ENCODE data around the gene NBR1.
"Not testable (repeated sequence)": the region's sequence is repeated elsewhere in the genome, so short reads cannot be mapped to it uniquely, and the experiment has no call there.

The NBR1 gene

DNA sequence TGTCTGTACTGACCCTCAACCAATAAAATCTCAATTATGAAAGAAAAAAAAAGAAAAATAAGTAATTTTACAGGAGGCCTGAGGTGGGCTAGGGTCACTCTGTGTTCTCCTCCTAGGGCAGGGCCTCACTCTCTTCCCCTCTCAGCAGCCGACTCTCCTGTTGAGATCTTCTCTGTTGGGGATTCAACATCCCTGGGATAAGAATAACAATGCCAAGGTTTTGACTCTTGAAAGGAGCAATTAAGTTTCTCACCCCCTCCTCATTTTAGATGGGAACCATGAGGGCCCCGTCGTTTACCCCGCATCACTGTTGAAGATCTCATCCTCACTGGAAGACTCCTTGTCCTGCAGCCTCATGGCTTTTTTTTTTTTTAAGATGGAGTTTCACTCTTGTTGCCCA is 24.4 kb upstream of the NBR1 start:
- Histone ChIP-seq H3K9ac (ENCODE audit: insufficient read length) (no peak overlapping the region), H3K4me3 (no peak overlapping the region), H3K9me3 (ENCODE audit: low read depth, low read length) (no peaks in the 10 kb centered on the region), H3K27ac (no peak overlapping the region), H3K36me3 (ENCODE audit: insufficient read depth, low read length) (no peaks in the 10 kb centered on the region)
- TF ChIP-seq POLR2AphosphoS5 (IDR thresholded peaks at IDR 0.05; ENCODE audit: borderline replicate concordance, low read depth, low read length), result no peak
- no peak for TF ChIP-seq FOXP2 (optimal IDR thresholded peaks at IDR 0.05; ENCODE audit: control extremely low read depth, extremely low read length, insufficient read depth)
- TF ChIP-seq EZH2 (IDR thresholded peaks at IDR 0.05), result no peak
- no peak for DNase-seq (ENCODE audit: low read depth, low spot score)

DNA sequence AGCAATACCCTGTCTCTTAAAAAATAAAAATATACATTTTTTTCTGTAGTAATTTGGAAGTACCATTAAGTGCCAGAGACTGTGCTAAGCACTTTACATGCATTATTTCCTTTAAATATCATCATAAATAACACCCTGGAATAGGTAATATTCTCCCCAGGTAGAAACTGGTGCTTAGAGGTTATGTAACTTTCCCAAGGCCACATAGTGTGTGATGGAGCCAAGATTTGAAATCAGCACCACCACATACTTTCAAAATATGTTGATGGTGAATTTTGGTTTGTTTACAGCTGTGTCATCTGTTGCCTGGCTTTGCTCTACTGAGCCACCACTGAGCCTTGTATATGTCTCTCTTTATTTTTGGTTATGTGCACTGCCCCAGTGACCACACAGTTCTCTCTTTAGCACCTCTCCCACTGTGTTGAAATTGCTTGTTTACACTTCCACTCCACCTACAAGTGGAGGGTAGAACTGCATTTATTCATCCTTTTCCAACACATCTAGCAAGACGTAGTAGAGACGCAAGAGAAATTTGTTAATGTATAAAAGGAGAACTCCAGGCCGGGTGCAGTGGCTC is 19.0 kb upstream of the NBR1 start:
- Histone ChIP-seq H3K27ac (no peak overlapping the region), H3K9me3 (ENCODE audit: low read depth, low read length) (no peaks in the 10 kb centered on the region), H3K36me3 (ENCODE audit: insufficient read depth, low read length) (no peaks in the 10 kb centered on the region), H3K9ac (ENCODE audit: insufficient read length) (no peak overlapping the region), H3K4me3 (no peak overlapping the region)
- no peak for DNase-seq (ENCODE audit: low read depth, low spot score)
- TF ChIP-seq FOXP2 (optimal IDR thresholded peaks at IDR 0.05; ENCODE audit: control extremely low read depth, extremely low read length, insufficient read depth) (no peak), POLR2AphosphoS5 (IDR thresholded peaks at IDR 0.05; ENCODE audit: borderline replicate concordance, low read depth, low read length) (no peak), EZH2 (IDR thresholded peaks at IDR 0.05) (no peak)

DNA sequence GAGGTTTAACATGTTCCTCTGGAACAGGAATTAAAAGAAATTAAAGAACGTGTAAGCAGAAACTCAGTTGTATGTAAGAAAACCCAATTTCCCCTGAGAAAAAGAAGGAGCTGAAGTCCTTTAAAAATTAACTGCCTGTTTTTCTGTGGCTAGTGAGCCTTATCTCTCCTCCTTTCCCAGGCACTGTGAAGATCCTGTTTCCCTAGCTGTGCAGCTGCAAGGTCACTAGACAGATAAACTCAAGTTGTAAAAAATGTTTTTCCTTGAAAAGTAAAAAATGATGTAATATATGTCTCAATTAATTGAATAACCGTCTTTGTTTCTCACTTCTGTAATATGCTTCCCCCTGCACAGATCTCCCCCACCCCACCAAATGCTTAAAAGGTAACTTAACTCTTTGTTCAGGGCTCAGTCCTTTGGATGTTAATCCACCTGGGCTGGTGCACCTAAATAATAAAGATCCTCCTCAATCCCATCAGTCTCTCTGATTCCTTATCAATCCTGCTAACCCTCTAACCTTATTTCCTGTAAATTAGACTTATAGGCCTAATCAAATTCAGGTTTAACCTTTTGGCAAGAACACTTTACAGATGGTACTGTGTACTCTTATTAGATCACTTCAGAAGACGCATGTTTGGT is 17.7 kb upstream of the NBR1 start:
- H3K4me3 ChIP-seq; H3K9ac ChIP-seq (ENCODE audit: insufficient read length); H3K36me3 ChIP-seq (ENCODE audit: insufficient read depth, low read length); DNase-seq (ENCODE audit: low read depth, low spot score); H3K9me3 ChIP-seq (ENCODE audit: low read depth, low read length); H3K27ac ChIP-seq: not testable (repeated sequence)

DNA sequence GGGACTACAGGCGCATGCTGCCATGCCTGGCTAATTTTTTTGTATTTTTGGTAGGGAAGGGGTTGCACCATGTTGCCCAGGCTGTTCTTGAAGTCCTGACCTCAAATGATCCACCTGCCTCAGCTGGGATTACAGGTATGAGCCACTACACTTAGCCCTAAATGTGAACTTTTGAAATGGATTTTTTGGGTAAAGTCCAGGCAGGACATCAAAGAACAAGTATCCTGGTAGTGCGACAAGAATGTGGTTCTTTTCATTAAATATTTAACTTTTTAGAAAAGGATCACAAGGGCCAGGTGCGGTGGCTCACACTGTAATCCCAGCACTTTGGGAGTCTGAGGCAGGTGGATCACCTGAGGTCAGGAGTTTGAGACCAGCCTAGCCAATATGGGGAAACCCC is 15.3 kb upstream of the NBR1 start:
- Histone ChIP-seq H3K27ac (no peak overlapping the region), H3K4me3 (no peak overlapping the region), H3K9me3 (ENCODE audit: low read depth, low read length) (no peaks in the 10 kb centered on the region), H3K9ac (ENCODE audit: insufficient read length) (no peak overlapping the region), H3K36me3 (ENCODE audit: insufficient read depth, low read length) (no peaks in the 10 kb centered on the region)
- TF ChIP-seq FOXP2 (optimal IDR thresholded peaks at IDR 0.05; ENCODE audit: control extremely low read depth, extremely low read length, insufficient read depth), result no peak
- no peak for TF ChIP-seq EZH2 (IDR thresholded peaks at IDR 0.05)
- no peak for DNase-seq (ENCODE audit: low read depth, low spot score)

DNA sequence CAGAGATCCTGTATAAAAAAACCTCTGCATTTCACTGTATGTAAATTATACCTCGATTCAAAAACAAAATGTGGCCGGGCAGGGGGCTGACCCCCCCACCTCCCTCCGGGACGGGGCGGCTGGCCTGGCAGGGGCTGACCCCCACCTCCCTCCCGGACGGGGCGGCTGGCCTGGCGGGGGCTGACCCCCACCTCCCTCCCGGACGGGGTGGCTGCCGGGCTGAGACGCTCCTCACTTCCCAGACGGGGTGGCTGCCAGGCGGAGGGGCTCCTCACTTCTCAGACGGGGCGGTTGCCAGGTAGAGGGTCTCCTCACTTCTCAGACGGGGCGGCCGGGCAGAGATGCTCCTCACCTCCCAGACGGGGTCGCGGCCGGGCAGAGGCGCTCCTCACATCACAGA is 11.8 kb upstream of the NBR1 start:
- H3K27ac ChIP-seq, result not testable (repeated sequence)

DNA sequence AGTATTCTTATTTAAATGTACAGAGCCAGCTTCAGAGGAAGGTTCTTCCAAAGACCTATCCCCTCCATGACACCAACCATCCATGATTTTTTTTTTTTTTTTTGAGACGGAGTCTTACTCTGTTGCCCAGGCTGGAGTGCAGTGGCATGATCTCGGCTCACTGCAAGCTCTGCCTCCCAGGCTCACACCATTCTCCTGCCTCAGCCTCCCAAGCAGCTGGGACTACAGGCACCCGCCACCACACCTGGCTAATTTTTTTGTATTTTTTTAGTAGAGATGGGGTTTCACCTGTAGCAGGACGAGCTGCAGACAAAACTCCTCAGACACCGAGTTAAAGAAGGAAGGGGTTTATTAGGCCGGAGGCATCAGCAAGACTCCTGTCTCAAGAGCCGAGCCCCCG is 11.1 kb upstream of the NBR1 start:
- DNase-seq (ENCODE audit: low read depth, low spot score); H3K9me3 ChIP-seq (ENCODE audit: low read depth, low read length); H3K4me3 ChIP-seq; H3K27ac ChIP-seq; H3K36me3 ChIP-seq (ENCODE audit: insufficient read depth, low read length); H3K9ac ChIP-seq (ENCODE audit: insufficient read length): not testable (repeated sequence)

More for the DNA sequence above, 11.8 kb upstream of the NBR1 start:
- H3K4me3 ChIP-seq; H3K9ac ChIP-seq (ENCODE audit: insufficient read length); H3K36me3 ChIP-seq (ENCODE audit: insufficient read depth, low read length); H3K9me3 ChIP-seq (ENCODE audit: low read depth, low read length); DNase-seq (ENCODE audit: low read depth, low spot score): not testable (repeated sequence)

DNA sequence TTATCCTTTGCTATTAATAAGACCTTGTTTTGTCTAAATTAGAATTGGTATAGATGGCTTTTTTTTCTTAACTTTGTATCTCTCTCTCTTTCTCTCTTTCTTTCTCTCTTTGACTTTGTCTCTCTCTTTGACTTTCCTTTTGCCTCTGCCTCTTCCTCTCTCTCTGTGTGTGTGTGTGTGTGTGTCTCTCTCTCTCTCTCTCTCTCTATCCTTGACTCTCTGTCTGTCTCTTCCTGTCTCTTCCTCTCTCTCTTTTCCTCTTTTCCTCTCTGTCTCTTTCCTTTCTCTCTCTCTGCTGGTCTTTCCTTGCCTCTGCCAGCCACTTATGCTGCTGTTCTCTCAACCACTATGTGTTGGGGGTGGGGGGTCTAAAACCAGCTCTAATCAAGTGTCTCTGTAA is 5.0 kb upstream of the NBR1 start:
- H3K27ac ChIP-seq, result not testable (repeated sequence)

DNA sequence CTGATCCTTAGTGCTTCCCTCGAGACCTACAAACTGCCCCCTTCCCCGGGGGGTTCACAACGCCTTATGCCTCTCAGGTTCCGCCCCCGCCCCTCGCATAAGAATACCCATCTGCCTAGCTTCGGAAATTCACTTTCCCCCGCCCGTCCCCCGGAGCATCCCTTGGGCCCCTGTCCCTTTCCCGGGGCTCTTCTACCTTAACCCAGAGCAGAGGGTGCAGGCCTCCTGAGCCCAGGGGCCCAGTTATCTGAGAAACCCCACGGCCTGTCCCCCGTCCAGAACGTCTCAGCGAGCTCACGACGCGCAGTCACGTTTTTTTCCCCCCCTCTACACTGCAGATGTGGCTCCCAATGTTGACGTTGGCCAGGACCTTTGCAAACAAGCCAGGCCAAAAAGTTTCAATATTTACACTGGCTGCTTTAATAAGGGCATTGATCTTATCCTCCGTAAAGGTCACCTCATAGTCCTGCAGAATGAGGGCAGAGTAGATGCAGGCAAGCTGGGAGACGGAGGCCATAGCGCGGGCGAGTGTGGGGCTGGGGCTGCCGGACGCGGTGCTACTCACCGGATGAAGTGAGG is 1.4 kb upstream of the NBR1 start:
- H3K36me3 ChIP-seq (ENCODE audit: insufficient read depth, low read length), result no peaks in the 10 kb centered on the region
- no peak overlapping the region for H3K27ac ChIP-seq
- no peak for TF ChIP-seq POLR2AphosphoS5 (IDR thresholded peaks at IDR 0.05; ENCODE audit: borderline replicate concordance, low read depth, low read length)
- no peak for TF ChIP-seq EZH2 (IDR thresholded peaks at IDR 0.05)
- TF ChIP-seq FOXP2 (optimal IDR thresholded peaks at IDR 0.05; ENCODE audit: control extremely low read depth, extremely low read length, insufficient read depth), result no peak
- no peak for DNase-seq (ENCODE audit: low read depth, low spot score)
- H3K9me3 ChIP-seq (ENCODE audit: low read depth, low read length), result no peaks in the 10 kb centered on the region
- H3K4me3 ChIP-seq, result peak overlapping the region; percentile 95
- peak overlapping the region; percentile 73 for H3K9ac ChIP-seq (ENCODE audit: insufficient read length)

More for the DNA sequence above, 5.0 kb upstream of the NBR1 start:
- H3K9ac ChIP-seq (ENCODE audit: insufficient read length); DNase-seq (ENCODE audit: low read depth, low spot score); H3K4me3 ChIP-seq; H3K9me3 ChIP-seq (ENCODE audit: low read depth, low read length); H3K36me3 ChIP-seq (ENCODE audit: insufficient read depth, low read length): not testable (repeated sequence)

DNA sequence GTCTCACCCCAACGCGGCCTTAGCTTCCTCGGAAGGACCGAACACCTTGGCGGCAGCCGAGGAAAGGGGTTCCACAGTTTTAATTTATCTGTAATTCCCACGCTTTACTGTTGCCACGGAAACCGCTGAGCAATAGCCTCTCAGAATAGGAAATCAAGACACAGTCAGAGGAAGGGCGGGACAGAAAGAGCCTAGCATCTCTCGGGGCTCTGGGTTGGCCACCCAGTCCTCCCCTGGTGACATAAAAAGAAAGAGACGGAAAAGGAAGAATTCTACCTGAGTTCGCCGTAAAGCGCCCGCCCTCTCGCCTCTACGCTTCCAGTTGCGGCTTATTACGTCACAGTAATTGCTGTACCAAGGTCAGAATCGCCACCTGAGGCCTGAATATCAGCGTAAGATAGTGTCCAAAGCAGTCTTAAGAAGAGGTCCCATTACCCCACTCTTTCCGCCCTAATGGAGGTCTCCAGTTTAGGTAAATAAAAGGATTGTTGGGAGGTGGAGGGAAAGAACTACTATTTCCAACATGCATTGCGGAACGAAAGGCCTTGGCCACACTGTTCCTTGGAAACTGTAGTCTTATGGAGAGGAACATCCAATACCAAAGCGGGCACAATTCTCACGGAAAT is 761 bp upstream of the NBR1 start:
- Histone ChIP-seq H3K27ac (peak overlapping the region; percentile 89), H3K36me3 (ENCODE audit: insufficient read depth, low read length) (no peaks in the 10 kb centered on the region), H3K9ac (ENCODE audit: insufficient read length) (peak overlapping the region; percentile 84), H3K4me3 (peak overlapping the region; percentile 95), H3K9me3 (ENCODE audit: low read depth, low read length) (no peaks in the 10 kb centered on the region)
- no peak; the same call in 1 of the 2 replicates for TF ChIP-seq POLR2AphosphoS5 (IDR thresholded peaks at IDR 0.05; ENCODE audit: borderline replicate concordance, low read depth, low read length)
- no peak for TF ChIP-seq EZH2 (IDR thresholded peaks at IDR 0.05)
- no peak for TF ChIP-seq FOXP2 (optimal IDR thresholded peaks at IDR 0.05; ENCODE audit: control extremely low read depth, extremely low read length, insufficient read depth)
- DNase-seq (ENCODE audit: low read depth, low spot score), result peak; percentile 78

Measured in SK-N-MC (cell line).